ENCODE results near the gene HMCN1.

Gene HMCN1

GRCh38 chr1:185906186-185906585 is 172.0 kb downstream of the HMCN1 start:
- TF ChIP-seq REST (IDR thresholded peaks at IDR 0.05; ENCODE audit: insufficient read depth in 1 of 2, low read depth in 2 of 2, low read length in 2 of 2) (no peak), TAF1 (IDR thresholded peaks at IDR 0.05; ENCODE audit: borderline replicate concordance, insufficient read depth, low read length) (no peak), FOXP2 (optimal IDR thresholded peaks at IDR 0.05; ENCODE audit: borderline replicate concordance, extremely low read depth, extremely low read length, insufficient read depth) (no peak), SIN3A (IDR thresholded peaks at IDR 0.05; ENCODE audit: borderline replicate concordance, insufficient read depth, low read length) (no peak), POLR2AphosphoS5 (IDR thresholded peaks at IDR 0.05; ENCODE audit: low read depth, low read length) (no peak)

- TF ChIP-seq REST (IDR thresholded peaks at IDR 0.05; ENCODE audit: insufficient read depth in 1 of 2, low read depth in 2 of 2, low read length in 2 of 2) = no peak
- no peak for TF ChIP-seq FOXP2 (optimal IDR thresholded peaks at IDR 0.05; ENCODE audit: borderline replicate concordance, extremely low read depth, extremely low read length, insufficient read depth)
- TF ChIP-seq SIN3A (IDR thresholded peaks at IDR 0.05; ENCODE audit: borderline replicate concordance, insufficient read depth, low read length) = no peak
- no peak for TF ChIP-seq TAF1 (IDR thresholded peaks at IDR 0.05; ENCODE audit: borderline replicate concordance, insufficient read depth, low read length)
- no peak for TF ChIP-seq POLR2AphosphoS5 (IDR thresholded peaks at IDR 0.05; ENCODE audit: low read depth, low read length)
Observed at GRCh38 chr1:185907246-185907645, 173.1 kb downstream of the HMCN1 start.

- TF ChIP-seq REST (IDR thresholded peaks at IDR 0.05; ENCODE audit: insufficient read depth in 1 of 2, low read depth in 2 of 2, low read length in 2 of 2) = no peak
- TF ChIP-seq POLR2AphosphoS5 (IDR thresholded peaks at IDR 0.05; ENCODE audit: low read depth, low read length) = no peak
- TF ChIP-seq TAF1 (IDR thresholded peaks at IDR 0.05; ENCODE audit: borderline replicate concordance, insufficient read depth, low read length) = no peak
- TF ChIP-seq SIN3A (IDR thresholded peaks at IDR 0.05; ENCODE audit: borderline replicate concordance, insufficient read depth, low read length) = no peak
- TF ChIP-seq FOXP2 (optimal IDR thresholded peaks at IDR 0.05; ENCODE audit: borderline replicate concordance, extremely low read depth, extremely low read length, insufficient read depth) = no peak
Observed at GRCh38 chr1:185911978-185912377, 177.8 kb downstream of the HMCN1 start.

- TF ChIP-seq SIN3A (IDR thresholded peaks at IDR 0.05; ENCODE audit: borderline replicate concordance, insufficient read depth, low read length) = no peak
Observed at GRCh38 chr1:185912504-185912903, 178.3 kb downstream of the HMCN1 start.

GRCh38 chr1:185914089-185914488 is 179.9 kb downstream of the HMCN1 start:
- TF ChIP-seq TAF1 (IDR thresholded peaks at IDR 0.05; ENCODE audit: borderline replicate concordance, insufficient read depth, low read length) = no peak
- no peak for TF ChIP-seq POLR2AphosphoS5 (IDR thresholded peaks at IDR 0.05; ENCODE audit: low read depth, low read length)
- TF ChIP-seq SIN3A (IDR thresholded peaks at IDR 0.05; ENCODE audit: borderline replicate concordance, insufficient read depth, low read length) = no peak
- TF ChIP-seq REST (IDR thresholded peaks at IDR 0.05; ENCODE audit: insufficient read depth in 1 of 2, low read depth in 2 of 2, low read length in 2 of 2) = no peak
